HCT116 (cell line): ENCODE measurements around the gene PXYLP1. TPM values are rescaled to one million over a fixed set of nuclear protein-coding genes. Genes with fewer than 3 reads are reported as not detected.

Source experiments
- ATAC-seq: fragments of 200-7000 bp; cut with Tn5 transposase; 2 replicates; pipeline ENCODE4 v1.9.1; 2020; ENCODE audit warnings: mild to moderate bottlenecking, moderate library complexity
- BruUV-seq: library from RNA; stranded (reverse); fragments of 400-500 nt; replicated peaks from 2 replicates; lab custom pipeline; 2021; lab: Mats Ljungman, UMichigan
- CTCF ChIA-PET: fragments of 300-600 bp; sonication (Branson Sonifier 250); formaldehyde crosslinking; loops from one replicate; lab custom pipeline; 2021; ENCODE audit warnings: antibody characterized with exemption; lab: Charles Lee
- POLR2A ChIA-PET: fragments of 300-600, 350-600 bp; sonication (Branson Sonifier 250); formaldehyde crosslinking; loops from one replicate; lab custom pipeline; 2021; ENCODE audit warnings: antibody characterized with exemption; lab: Charles Lee
- RAD21 ChIA-PET, 2 experiments: fragments of 300-600 bp; sonication (Branson Sonifier 250); formaldehyde crosslinking; loops; one replicate each; lab custom pipeline; 2023; ENCODE audit warnings: low total read pairs in 2 of 2; ENCODE audit not compliant: uncharacterized antibody in 2 of 2, unreplicated experiment in 2 of 2, low non-redundant PET in 1 of 2; lab: Charles Lee
- DNase-seq: peaks from one replicate; pipeline ENCODE4 v3.0.0-alpha.2; 2010; ENCODE audit warnings: low read depth, low spot score
- H2AFZ ChIP-seq: fragments of 200-600 bp; shearing (Covaris generic), sonication (generic); 2 replicates; pipeline ENCODE4 v1.6.1; 2017; ENCODE audit warnings: low read depth, mixed run types, mixed read lengths, antibody characterized with exemption, low read length; ENCODE audit not compliant: poor library complexity, severe bottlenecking
- H3K27ac ChIP-seq: 2 replicates; pipeline ENCODE4 v1.5.1; 2012; ENCODE audit warnings: low read depth, low read length
- H3K27me3 ChIP-seq: fragments of 200-600 bp; sonication (generic); 2 replicates; pipeline ENCODE4 v1.6.1; 2016; ENCODE audit warnings: mixed run types, low read length, mixed read lengths; ENCODE audit not compliant: insufficient read depth
- H3K36me3 ChIP-seq, 2 experiments: fragments of 200-500 bp in 1 of 2; fragments of 200-600 bp in 1 of 2; sonication (Bioruptor generic) in 1 of 2; sonication (generic) in 1 of 2; 2 replicates each; pipeline versions ENCODE4 v1.5.1 to v1.6.1; 2014 to 2016; ENCODE audit warnings: low read length in 2 of 2, inconsistent platforms in 1 of 2, mixed read lengths in 1 of 2, mixed run types in 1 of 2; ENCODE audit not compliant: insufficient read depth in 2 of 2, control insufficient read depth in 1 of 2
- H3K4me1 ChIP-seq, 2 experiments: fragments of 200-600 bp in 1 of 2; sonication (generic) in 1 of 2; 2 replicates each; pipeline versions ENCODE4 v1.5.1 to v1.6.1; 2012 to 2017; ENCODE audit warnings: low read length in 2 of 2, inconsistent platforms in 1 of 2, mild to moderate bottlenecking in 1 of 2, mixed read lengths in 1 of 2, mixed run types in 1 of 2, moderate library complexity in 1 of 2; ENCODE audit not compliant: insufficient read depth in 2 of 2, control insufficient read depth in 1 of 2
- H3K4me2 ChIP-seq: fragments of 200-600 bp; sonication (generic); 2 replicates; pipeline ENCODE4 v1.6.1; 2017; ENCODE audit warnings: mixed run types, low read length, mixed read lengths
- H3K4me3 ChIP-seq, 2 experiments: fragments of 200-600 bp in 1 of 2; sonication (generic) in 1 of 2; replicated peaks in 1 of 2; 2 replicates each; pipeline ENCODE4 v1.5.1; 2011 to 2016; ENCODE audit warnings: low read length in 2 of 2, control low read depth in 1 of 2, low read depth in 1 of 2, mild to moderate bottlenecking in 1 of 2, mixed read lengths in 1 of 2, mixed run types in 1 of 2
- H3K79me2 ChIP-seq: fragments of 200-600 bp; sonication (generic); 2 replicates; pipeline ENCODE4 v1.6.1; 2017; ENCODE audit warnings: mild to moderate bottlenecking, mixed run types, low read length, moderate library complexity, mixed read lengths; ENCODE audit not compliant: insufficient read depth
- H3K9ac ChIP-seq: fragments of 200-600 bp; sonication (generic); 2 replicates; pipeline ENCODE4 v1.6.1; 2016; ENCODE audit warnings: low read length, mixed read lengths
- H3K9me2 ChIP-seq: fragments of 200-600 bp; sonication (generic), shearing (Covaris generic); 2 replicates; pipeline ENCODE4 v1.6.1; 2017; ENCODE audit warnings: mixed run types, mild to moderate bottlenecking, moderate library complexity; ENCODE audit not compliant: insufficient read depth
- H3K9me3 ChIP-seq, 2 experiments: fragments of 200-500 bp in 1 of 2; fragments of 200-600 bp in 1 of 2; sonication (Bioruptor generic) in 1 of 2; sonication (generic) in 1 of 2; 2 replicates each; pipeline ENCODE4 v1.6.1; 2014 to 2017; ENCODE audit warnings: low read length in 2 of 2, mixed read lengths in 2 of 2, inconsistent platforms in 1 of 2, low read depth in 1 of 2, mild to moderate bottlenecking in 1 of 2, mixed run types in 1 of 2, moderate library complexity in 1 of 2; ENCODE audit not compliant: control insufficient read depth in 1 of 2, insufficient read depth in 1 of 2
- H4K20me1 ChIP-seq: fragments of 200-600 bp; sonication (generic), shearing (Covaris generic); 2 replicates; pipeline ENCODE4 v1.6.1; 2017; ENCODE audit warnings: mixed run types, mild to moderate bottlenecking, moderate library complexity; ENCODE audit not compliant: insufficient read depth
- ATF3 ChIP-seq: IDR thresholded peaks from 2 replicates; pipeline ENCODE4 v1.6.1; 2012
- CBX3 ChIP-seq: IDR thresholded peaks from 2 replicates; pipeline ENCODE4 v1.6.1; 2012; ENCODE audit warnings: low read depth
- CEBPB ChIP-seq: IDR thresholded peaks from 2 replicates; pipeline ENCODE4 v1.6.1; 2012; ENCODE audit warnings: low read depth
- CTCF ChIP-seq, 3 experiments: fragments of 200-600 bp in 1 of 3; sonication (generic) in 1 of 3; IDR thresholded peaks in 2 of 3; conservative IDR thresholded peaks in 1 of 3; 2 replicates each; pipeline ENCODE4 v1.5.1; 2012 to 2017; ENCODE audit warnings: low read depth in 2 of 3, low read length in 2 of 3, antibody characterized with exemption in 1 of 3, borderline replicate concordance in 1 of 3, control low read depth in 1 of 3, mild to moderate bottlenecking in 1 of 3, mixed read lengths in 1 of 3, mixed run types in 1 of 3, moderate library complexity in 1 of 3; ENCODE audit not compliant: insufficient read depth in 1 of 3
- EGR1 ChIP-seq: IDR thresholded peaks from 2 replicates; pipeline ENCODE4 v1.6.1; 2012; ENCODE audit warnings: low read depth
- ELF1 ChIP-seq: IDR thresholded peaks from 2 replicates; pipeline ENCODE4 v1.6.1; 2012; ENCODE audit warnings: low read depth, borderline replicate concordance
- EZH2phosphoT487 ChIP-seq: fragments of 200-600 bp; IDR thresholded peaks from 2 replicates; pipeline ENCODE4 v1.6.1; 2018; ENCODE audit warnings: antibody characterized with exemption, borderline replicate concordance
- FOSL1 ChIP-seq: IDR thresholded peaks from 2 replicates; pipeline ENCODE4 v1.6.1; 2012; ENCODE audit warnings: low read depth
- POLR2AphosphoS5 ChIP-seq: IDR thresholded peaks from 2 replicates; pipeline ENCODE4 v1.6.1; 2011; ENCODE audit warnings: mild to moderate bottlenecking, low read depth, low read length, moderate library complexity
- RAD21 ChIP-seq: IDR thresholded peaks from 2 replicates; pipeline ENCODE4 v1.6.1; 2012; ENCODE audit warnings: low read depth, mild to moderate bottlenecking
- SIN3A ChIP-seq: IDR thresholded peaks from 2 replicates; pipeline ENCODE4 v1.6.1; 2012; ENCODE audit warnings: low read depth
- SRF ChIP-seq: IDR thresholded peaks from 2 replicates; pipeline ENCODE4 v1.6.1; 2012; ENCODE audit warnings: low read depth
- TCF7L2 ChIP-seq: IDR thresholded peaks from 2 replicates; pipeline ENCODE4 v1.7.0; 2011; ENCODE audit warnings: borderline replicate concordance, inconsistent platforms; ENCODE audit not compliant: insufficient read depth, insufficient read length; ENCODE audit errors: extremely low read depth
- YY1 ChIP-seq: IDR thresholded peaks from 2 replicates; pipeline ENCODE4 v1.6.1; 2011; ENCODE audit warnings: low read length, low read depth, moderate library complexity, mild to moderate bottlenecking; ENCODE audit not compliant: insufficient replicate concordance; ENCODE audit errors: extremely low read depth
- ZBTB33 ChIP-seq: IDR thresholded peaks from 2 replicates; pipeline ENCODE4 v1.6.1; 2011; ENCODE audit warnings: mild to moderate bottlenecking, low read length, moderate library complexity; ENCODE audit not compliant: insufficient replicate concordance; ENCODE audit errors: extremely low read depth
- ZFX ChIP-seq: fragments of 450-650 bp; IDR thresholded peaks from 2 replicates; pipeline ENCODE4 v1.6.1; 2017
- ZNF274 ChIP-seq: fragments of 200-500 bp; sonication (Bioruptor generic); IDR thresholded peaks from 2 replicates; pipeline ENCODE4 v1.6.1; 2014; ENCODE audit warnings: mild to moderate bottlenecking, low read depth, low read length, inconsistent platforms
- intact Hi-C: fragments of 100-400 bp; cut with micrococcal nuclease; formaldehyde crosslinking; loops from 2 replicates; pipeline ENCODE4 v1.10.0; 2022
- total RNA-seq: library from RNA; stranded (reverse); gene quantifications from one replicate; pipeline ENCODE4 v1.2.1, GENCODE V29; 2021; ENCODE audit not compliant: unreplicated experiment

The PXYLP1 gene
- total RNA-seq, 1 experiment from 2014 or later, result 15.3 TPM

- TF ChIP-seq CTCF (IDR thresholded peaks at IDR 0.05 in 2 of 3, conservative IDR thresholded peaks at IDR 0.05 in 1 of 3; ENCODE audit: borderline replicate concordance in 1 of 3, insufficient read depth in 1 of 3, low read depth in 2 of 3, low read length in 2 of 3) (no peak), YY1 (no peak), FOSL1 (no peak), ELF1 (no peak), CBX3 (no peak), TCF7L2 (no peak), SRF (no peak), ZNF274 (no peak), EGR1 (no peak), RAD21 (no peak), EZH2phosphoT487 (no peak), ZFX (no peak)
These were observed 35.4 kb downstream of the PXYLP1 start (continued) for GRCh38 chr3:141266797-141267555.

GRCh38 chr3:141267629-141268028 is 36.0 kb downstream of the PXYLP1 start:
- no peaks in the 10 kb centered on the region for H3K36me3 ChIP-seq
- 0 out of 2 replicates have a peak, but pooled peaks cover under 1% of the 10 kb centered on the region for H4K20me1 ChIP-seq
- no peak overlapping the region for H3K9ac ChIP-seq
- no peaks in the 10 kb centered on the region for H3K79me2 ChIP-seq
- ChIA-PET RAD21 (no interaction called here), CTCF (no interaction called here), POLR2A (no interaction called here)
- BruUV-seq, result no TSS peak
- H3K4me3 ChIP-seq, result no peak overlapping the region
- H3K4me1 ChIP-seq, result no peaks in the 10 kb centered on the region
- intact Hi-C loops, result no loop called here
- no peak overlapping the region for H3K4me2 ChIP-seq
- no peaks in the 10 kb centered on the region for H3K27me3 ChIP-seq
- DNase-seq (no peak), ATAC-seq (no peak)
- no peak overlapping the region for H2AFZ ChIP-seq
- no peaks in the 10 kb centered on the region for H3K9me2 ChIP-seq
- no peaks in the 10 kb centered on the region for H3K9me3 ChIP-seq
- no peak overlapping the region for H3K27ac ChIP-seq
- TF ChIP-seq ATF3 (no peak), POLR2AphosphoS5 (no peak), SIN3A (no peak), SRF (no peak), FOSL1 (no peak), ZBTB33 (no peak), CBX3 (no peak), TCF7L2 (no peak), EZH2phosphoT487 (no peak), CEBPB (no peak)
